ENCODE measurements around the gene GAL. TPM values are rescaled to one million over a fixed set of nuclear protein-coding genes. Genes with fewer than 3 reads are reported as not detected.

Gene GAL
- total and polyA plus RNA-seq, 2 of the 13 experiments (the other 11 are each of a cell fraction or from before 2014, with no cell fraction given), result not detected

- no peak overlapping the region for H3K9ac ChIP-seq (ENCODE audit: insufficient read depth, low read depth, low read length)
- BruUV-seq (replicated peaks), result no TSS peak
- no peaks in the 10 kb centered on the region for H3K36me3 ChIP-seq (replicated peaks in 1 of 2; ENCODE audit: control insufficient read depth in 1 of 2, insufficient read depth in 2 of 2, low read length in 2 of 2)
- H3K4me2 ChIP-seq (ENCODE audit: low read depth, low read length), result no peak overlapping the region
- intact Hi-C loops (cut with micrococcal nuclease; ENCODE audit: unreplicated experiment) (no loop called here), in situ Hi-C loops (cut with HindIII; ENCODE audit: extremely low pct_ligation_motif_present, low pct_unique_long_range_greater_than_20kb) (no loop called here)
- H3K79me2 ChIP-seq (ENCODE audit: insufficient read depth, low read length), result no peaks in the 10 kb centered on the region
- no peaks in the 10 kb centered on the region for H4K20me1 ChIP-seq (ENCODE audit: insufficient read depth, low read length)
- WGBS (ENCODE audit: low lambda C conversion rate), result 73% methylated on average over 7 of the region's 7 CpGs
- no peaks in the 10 kb centered on the region for H3K9me3 ChIP-seq (ENCODE audit: low read length)
- H3K4me1 ChIP-seq (ENCODE audit: insufficient read depth, low read length), result no peaks in the 10 kb centered on the region
- ChIA-PET CTCF (ENCODE audit: low intra/inter-chr PET ratio, low total read pairs) (no interaction called here), POLR2A (no interaction called here)
- DNase-seq (ENCODE audit: low spot score), result no peak
- no peak overlapping the region for H2AFZ ChIP-seq (ENCODE audit: low read length)
- TF ChIP-seq ZNF576 (CRISPR knock-in tag; IDR thresholded peaks at IDR 0.05), result no peak
- TF ChIP-seq ADNP (CRISPR knock-in tag; IDR thresholded peaks at IDR 0.05), result no peak
- no peak for TF ChIP-seq ZNF460 (CRISPR knock-in tag; IDR thresholded peaks at IDR 0.05; ENCODE audit: borderline replicate concordance)
- TF ChIP-seq HNRNPLL (IDR thresholded peaks at IDR 0.05; ENCODE audit: low read depth, low read length, poor library complexity, severe bottlenecking), result no peak
- TF ChIP-seq ZFP82 (CRISPR knock-in tag; IDR thresholded peaks at IDR 0.05; ENCODE audit: borderline replicate concordance), result no peak
- TF ChIP-seq ZNF7 (CRISPR knock-in tag; IDR thresholded peaks at IDR 0.05), result no peak
- no peak for TF ChIP-seq BHLHE40 (IDR thresholded peaks at IDR 0.05; ENCODE audit: low read length)
- no peak for TF ChIP-seq ZNF264 (CRISPR knock-in tag; IDR thresholded peaks at IDR 0.05)
- no peak for TF ChIP-seq ZSCAN12 (CRISPR knock-in tag; IDR thresholded peaks at IDR 0.05)
- TF ChIP-seq DDIT3 (CRISPR knock-in tag; IDR thresholded peaks at IDR 0.05), result no peak
- no peak for TF ChIP-seq CEBPG (CRISPR knock-in tag; IDR thresholded peaks at IDR 0.05)
- no peak for TF ChIP-seq GPN1 (CRISPR knock-in tag; IDR thresholded peaks at IDR 0.05; ENCODE audit: borderline replicate concordance)
- no peak for TF ChIP-seq TERF1 (CRISPR knock-in tag; IDR thresholded peaks at IDR 0.05)
- TF ChIP-seq ZMYM2 (CRISPR knock-in tag; IDR thresholded peaks at IDR 0.05), result no peak
- no peak for TF ChIP-seq PCBP1 (IDR thresholded peaks at IDR 0.05; ENCODE audit: borderline replicate concordance, low read depth, low read length)
- TF ChIP-seq CBX1 (IDR thresholded peaks at IDR 0.05; ENCODE audit: low read depth), result no peak
- no peak for TF ChIP-seq ZNF687 (CRISPR knock-in tag; IDR thresholded peaks at IDR 0.05)
- no peak for TF ChIP-seq ZSCAN29 (CRISPR knock-in tag; conservative IDR thresholded peaks at IDR 0.05)
- TF ChIP-seq IRX3 (CRISPR knock-in tag; IDR thresholded peaks at IDR 0.05; ENCODE audit: borderline replicate concordance, low read depth), result no peak
- peaks cover 3 to 34% of the 10 kb centered on the region in 2 experiments; a peak in 3 of 5 replicates for H3K27me3 ChIP-seq (ENCODE audit: control insufficient read depth in 1 of 2, insufficient read depth in 2 of 2, low read length in 2 of 2)
- no peak for ATAC-seq
- no peak for FAIRE-seq
- H3K4me3 ChIP-seq (replicated peaks in 1 of 3; ENCODE audit: insufficient read depth in 1 of 3, low read depth in 2 of 3, low read length in 3 of 3), result no peak overlapping the region
- no peak overlapping the region for H3K27ac ChIP-seq (ENCODE audit: extremely low read length, insufficient read depth, low read length)
These were observed 23.2 kb downstream of the GAL start for GRCh38 chr11:68707527-68707926.
